GM12878 (cell line): ENCODE results near the gene U2AF1.
"Not testable (repeated sequence)": the region's sequence is repeated elsewhere in the genome, so short reads cannot be mapped to it uniquely, and the experiment has no call there.

ENCODE experiments used
- CTCF ChIP-seq, 3 experiments: IDR thresholded peaks in 2 of 3; conservative IDR thresholded peaks in 1 of 3; 2 replicates each; pipeline ENCODE4 v1.5.1; 2011; ENCODE audit warnings: low read depth in 3 of 3, low read length in 3 of 3, mild to moderate bottlenecking in 3 of 3, control low read depth in 2 of 3, moderate library complexity in 2 of 3, inconsistent platforms in 1 of 3, mixed read lengths in 1 of 3; ENCODE audit not compliant: control insufficient read depth in 2 of 3, insufficient read depth in 1 of 3; ENCODE audit errors: extremely low read depth in 1 of 3
- IKZF2 ChIP-seq, 2 experiments: fragments of 450-650 bp; IDR thresholded peaks; 2 replicates each; pipeline ENCODE4 v1.6.1; 2017; ENCODE audit warnings: mild to moderate bottlenecking in 2 of 2, moderate library complexity in 2 of 2
- JUND ChIP-seq: IDR thresholded peaks from 2 replicates; pipeline ENCODE4 v1.6.1; 2012; ENCODE audit warnings: low read depth, mild to moderate bottlenecking, low read length, improper control_type of control experiment, moderate library complexity
- MXI1 ChIP-seq: fragments of 150-350 bp; IDR thresholded peaks from 2 replicates; pipeline ENCODE4 v1.6.1; 2011; ENCODE audit warnings: low read depth, mild to moderate bottlenecking, inconsistent platforms, low read length, improper control_type of control experiment
- NFIC ChIP-seq: IDR thresholded peaks from 2 replicates; pipeline ENCODE4 v1.6.1; 2012; ENCODE audit warnings: low read depth, mild to moderate bottlenecking, inconsistent platforms, low read length, moderate library complexity
- POLR2A ChIP-seq: IDR thresholded peaks from 2 replicates; pipeline ENCODE4 v1.6.1; 2011; ENCODE audit warnings: low read depth, mild to moderate bottlenecking, low read length
- RFX5 ChIP-seq: IDR thresholded peaks from 2 replicates; pipeline ENCODE4 v1.6.1; 2011; ENCODE audit warnings: low read depth, low read length, improper control_type of control experiment
- SPI1 ChIP-seq: IDR thresholded peaks from 2 replicates; pipeline ENCODE4 v1.6.1; 2011; ENCODE audit warnings: low read depth, mild to moderate bottlenecking, low read length, moderate library complexity, borderline replicate concordance; ENCODE audit not compliant: insufficient read depth

GRCh38 chr21:43147999-43148398 lies 40.6 kb upstream of the U2AF1 start:
- not testable (repeated sequence) for TF ChIP-seq CTCF (IDR thresholded peaks at IDR 0.05 in 2 of 3, conservative IDR thresholded peaks at IDR 0.05 in 1 of 3; ENCODE audit: control insufficient read depth in 2 of 3, extremely low read depth in 1 of 3, insufficient read depth in 1 of 3, low read depth in 3 of 3, low read length in 3 of 3); MXI1; NFIC; JUND; RFX5; SPI1; POLR2A; IKZF2 (IDR thresholded peaks at IDR 0.05)
